ENCODE results near the gene RELA.
"Not testable (repeated sequence)": the region's sequence is repeated elsewhere in the genome, so short reads cannot be mapped to it uniquely, and the experiment has no call there.

RELA gene

GRCh38 chr11:65648997-65649493 is 13.7 kb downstream of the RELA start:
- no peaks in the 10 kb centered on the region for H3K36me3 ChIP-seq (ENCODE audit: insufficient read depth, low read length)
- H3K4me1 ChIP-seq (ENCODE audit: insufficient read depth, low read length): peaks cover 11% of the 10 kb centered on the region
- no peak overlapping the region for H3K9ac ChIP-seq (ENCODE audit: low read depth, low read length)
- H3K9me3 ChIP-seq (ENCODE audit: control insufficient read depth, insufficient read depth, low read length): no peaks in the 10 kb centered on the region

GRCh38 chr11:65646958-65647701 is 15.6 kb downstream of the RELA start:
- Histone ChIP-seq H3K9ac (ENCODE audit: low read depth, low read length) (peak overlapping the region; percentile 62; the same call in 1 of the 2 replicates), H3K4me1 (ENCODE audit: insufficient read depth, low read length) (peaks cover 18% of the 10 kb centered on the region), H3K36me3 (ENCODE audit: insufficient read depth, low read length) (no peaks in the 10 kb centered on the region)

GRCh38 chr11:65646288-65646957 is 16.3 kb downstream of the RELA start:
- Histone ChIP-seq H3K36me3 (ENCODE audit: insufficient read depth, low read length) (no peaks in the 10 kb centered on the region), H3K9ac (ENCODE audit: low read depth, low read length) (peak overlapping the region; percentile 62), H3K4me1 (ENCODE audit: insufficient read depth, low read length) (peaks cover 14% of the 10 kb centered on the region), H3K9me3 (ENCODE audit: control insufficient read depth, insufficient read depth, low read length) (no peaks in the 10 kb centered on the region)

More at GRCh38 chr11:65646958-65647701, 15.6 kb downstream of the RELA start:
- no peaks in the 10 kb centered on the region for H3K9me3 ChIP-seq (ENCODE audit: control insufficient read depth, insufficient read depth, low read length)

- H3K36me3 ChIP-seq (ENCODE audit: insufficient read depth, low read length): no peaks in the 10 kb centered on the region
- H3K9ac ChIP-seq (ENCODE audit: low read depth, low read length): no peak overlapping the region
- no peaks in the 10 kb centered on the region for H3K9me3 ChIP-seq (ENCODE audit: control insufficient read depth, insufficient read depth, low read length)
- H3K4me1 ChIP-seq (ENCODE audit: insufficient read depth, low read length): peaks cover 14% of the 10 kb centered on the region
Observed at GRCh38 chr11:65645710-65646109, 17.0 kb downstream of the RELA start.

- no peak overlapping the region for H3K9ac ChIP-seq (ENCODE audit: low read depth, low read length)
- no peaks in the 10 kb centered on the region for H3K9me3 ChIP-seq (ENCODE audit: control insufficient read depth, insufficient read depth, low read length)
- H3K36me3 ChIP-seq (ENCODE audit: insufficient read depth, low read length): no peaks in the 10 kb centered on the region
- H3K4me1 ChIP-seq (ENCODE audit: insufficient read depth, low read length): peaks cover 14% of the 10 kb centered on the region
Observed at GRCh38 chr11:65644837-65645236, 17.9 kb downstream of the RELA start.

- peaks cover 14% of the 10 kb centered on the region for H3K4me1 ChIP-seq (ENCODE audit: insufficient read depth, low read length)
- no peak overlapping the region for H3K9ac ChIP-seq (ENCODE audit: low read depth, low read length)
- H3K36me3 ChIP-seq (ENCODE audit: insufficient read depth, low read length): no peaks in the 10 kb centered on the region
- H3K9me3 ChIP-seq (ENCODE audit: control insufficient read depth, insufficient read depth, low read length): no peaks in the 10 kb centered on the region
Observed at GRCh38 chr11:65643971-65644370, 18.7 kb downstream of the RELA start.

- Histone ChIP-seq H3K36me3 (ENCODE audit: insufficient read depth, low read length) (no peaks in the 10 kb centered on the region), H3K9ac (ENCODE audit: low read depth, low read length) (peak overlapping the region; percentile 52; the same call in 1 of the 2 replicates), H3K4me1 (ENCODE audit: insufficient read depth, low read length) (peaks cover 23% of the 10 kb centered on the region), H3K9me3 (ENCODE audit: control insufficient read depth, insufficient read depth, low read length) (no peaks in the 10 kb centered on the region)
Observed at GRCh38 chr11:65642014-65642671, 20.6 kb downstream of the RELA start.

GRCh38 chr11:65641297-65642013 is 21.3 kb downstream of the RELA start:
- Histone ChIP-seq H3K4me1 (ENCODE audit: insufficient read depth, low read length) (peaks cover 26% of the 10 kb centered on the region), H3K9ac (ENCODE audit: low read depth, low read length) (peak overlapping the region; percentile 52; the same call in 1 of the 2 replicates), H3K36me3 (ENCODE audit: insufficient read depth, low read length) (no peaks in the 10 kb centered on the region), H3K9me3 (ENCODE audit: control insufficient read depth, insufficient read depth, low read length) (no peaks in the 10 kb centered on the region)

GRCh38 chr11:65640483-65641296 is 22.0 kb downstream of the RELA start:
- H3K9ac ChIP-seq (ENCODE audit: low read depth, low read length): no peak overlapping the region
- H3K36me3 ChIP-seq (ENCODE audit: insufficient read depth, low read length): peaks cover 3% of the 10 kb centered on the region; the same call in 1 of the 2 replicates
- H3K9me3 ChIP-seq (ENCODE audit: control insufficient read depth, insufficient read depth, low read length): no peaks in the 10 kb centered on the region
- H3K4me1 ChIP-seq (ENCODE audit: insufficient read depth, low read length): peaks cover 26% of the 10 kb centered on the region

- peaks cover 26% of the 10 kb centered on the region for H3K4me1 ChIP-seq (ENCODE audit: insufficient read depth, low read length)
- H3K36me3 ChIP-seq (ENCODE audit: insufficient read depth, low read length): peaks cover 6% of the 10 kb centered on the region; the same call in 1 of the 2 replicates
- H3K9me3 ChIP-seq (ENCODE audit: control insufficient read depth, insufficient read depth, low read length): no peaks in the 10 kb centered on the region
- no peak overlapping the region for H3K9ac ChIP-seq (ENCODE audit: low read depth, low read length)
Observed at GRCh38 chr11:65639623-65640482, 22.9 kb downstream of the RELA start.

GRCh38 chr11:65639228-65639597 is 23.5 kb downstream of the RELA start:
- H3K9me3 ChIP-seq (ENCODE audit: control insufficient read depth, insufficient read depth, low read length); H3K36me3 ChIP-seq (ENCODE audit: insufficient read depth, low read length); H3K9ac ChIP-seq (ENCODE audit: low read depth, low read length): not testable (repeated sequence)
- H3K4me1 ChIP-seq (ENCODE audit: insufficient read depth, low read length): peaks cover 26% of the 10 kb centered on the region

- H3K36me3 ChIP-seq (ENCODE audit: insufficient read depth, low read length): peaks cover 14% of the 10 kb centered on the region; the same call in 1 of the 2 replicates
- peak within 1 kb of the TSS; percentile 84 for H3K9ac ChIP-seq (ENCODE audit: low read depth, low read length)
- H3K4me1 ChIP-seq (ENCODE audit: insufficient read depth, low read length): peaks cover 16% of the 10 kb centered on the region
- no peaks in the 10 kb centered on the region for H3K9me3 ChIP-seq (ENCODE audit: control insufficient read depth, insufficient read depth, low read length)
Observed at GRCh38 chr11:65637794-65638419, 24.8 kb downstream of the RELA start, which contains the start of gene SIPA1. TSS of gene SIPA1 (plus strand) at chr11:65638101. CDS start at chr11:65640922, 2,821 bp downstream.

Data from ES-I3 (cell line).